HG03575 (cell line): Measurements from ENCODE around the gene P2RX6.
"Not testable (repeated sequence)": the region's sequence is repeated elsewhere in the genome, so short reads cannot be mapped to it uniquely, and the experiment has no call there.

Experiments used
- ATAC-seq: cut with Tn5 transposase; IDR thresholded peaks from one replicate; pipeline ENCODE4 v1.9.1; 2021; ENCODE audit not compliant: unreplicated experiment, insufficient number of reproducible peaks, low FRiP score; ENCODE audit errors: extremely low read depth

P2RX6 gene

DNA sequence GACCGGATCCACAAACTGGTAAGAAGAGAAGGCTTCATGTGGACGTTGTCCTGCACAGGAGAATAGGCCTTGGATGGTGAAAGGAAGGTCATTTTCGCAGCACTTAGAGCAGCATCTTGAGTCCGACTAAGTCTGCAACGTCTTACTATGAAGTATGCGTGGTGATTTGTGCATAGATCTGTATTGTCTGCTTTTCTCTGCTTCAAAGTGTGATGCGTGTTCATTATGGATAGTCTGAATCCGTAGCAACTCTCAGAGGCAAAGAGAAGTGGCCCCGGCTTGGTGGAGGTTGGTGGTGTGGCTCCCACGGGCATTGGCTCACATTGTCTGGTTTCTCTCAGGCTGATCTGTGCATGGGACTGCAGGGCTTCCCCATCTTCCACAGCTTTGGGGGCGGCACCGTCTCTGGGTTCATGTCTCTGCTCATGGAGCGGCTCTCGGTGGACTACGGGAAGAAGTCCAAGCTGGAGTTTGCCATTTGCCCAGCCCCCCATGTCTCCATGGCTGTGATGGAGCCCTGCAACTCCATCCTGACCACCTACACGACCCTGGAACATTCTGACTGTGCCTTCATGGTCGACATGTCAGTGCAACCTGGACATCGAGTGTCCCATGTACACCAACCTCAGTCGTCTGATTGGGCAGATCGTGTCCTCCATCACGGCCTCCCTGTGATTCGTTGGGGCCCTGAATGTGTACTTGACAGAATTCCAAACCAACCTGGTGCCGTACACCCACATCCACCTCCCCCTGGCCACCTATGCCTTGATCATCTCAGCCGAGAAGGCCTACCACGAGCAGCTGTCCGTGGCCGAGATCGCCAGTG, 52.3 kb downstream of the P2RX6 start:
- no peak for ATAC-seq

DNA sequence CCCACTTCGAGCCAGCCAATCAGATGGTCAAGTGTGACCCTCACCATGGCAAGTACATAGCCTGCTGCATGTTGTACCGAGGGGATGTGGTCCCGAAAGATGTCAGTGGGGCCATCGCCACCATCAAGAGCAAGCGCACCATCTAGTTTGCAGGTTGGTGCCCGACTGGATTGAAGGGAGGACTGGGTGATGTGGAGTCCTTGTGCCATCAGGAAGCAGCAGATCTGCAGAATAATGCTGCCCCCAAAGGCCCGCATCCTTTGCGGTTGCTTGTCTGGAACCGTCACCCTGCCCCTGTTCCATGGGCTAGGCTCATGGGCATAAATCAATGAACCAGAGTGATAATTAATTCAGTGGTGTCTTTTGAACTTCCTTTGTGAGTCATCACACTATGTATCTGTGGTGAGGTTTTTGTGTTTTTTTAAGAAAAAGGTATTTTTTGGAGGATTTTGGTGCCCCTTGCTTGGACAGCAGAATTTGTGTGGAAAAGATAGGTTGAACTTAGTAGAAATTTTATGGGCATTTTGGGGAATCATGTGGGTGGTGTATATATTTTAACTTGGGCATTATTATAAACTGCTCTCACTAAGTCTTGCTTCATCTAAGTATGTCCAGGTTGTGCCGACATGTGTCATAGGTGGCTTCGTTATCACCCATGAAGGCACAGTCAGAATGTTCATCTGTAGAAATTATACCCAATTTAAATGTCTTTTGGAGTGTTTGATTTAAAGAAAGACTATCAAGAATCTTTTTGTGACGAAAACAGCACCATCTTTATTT, 53.1 kb downstream of the P2RX6 start:
- no peak for ATAC-seq

DNA sequence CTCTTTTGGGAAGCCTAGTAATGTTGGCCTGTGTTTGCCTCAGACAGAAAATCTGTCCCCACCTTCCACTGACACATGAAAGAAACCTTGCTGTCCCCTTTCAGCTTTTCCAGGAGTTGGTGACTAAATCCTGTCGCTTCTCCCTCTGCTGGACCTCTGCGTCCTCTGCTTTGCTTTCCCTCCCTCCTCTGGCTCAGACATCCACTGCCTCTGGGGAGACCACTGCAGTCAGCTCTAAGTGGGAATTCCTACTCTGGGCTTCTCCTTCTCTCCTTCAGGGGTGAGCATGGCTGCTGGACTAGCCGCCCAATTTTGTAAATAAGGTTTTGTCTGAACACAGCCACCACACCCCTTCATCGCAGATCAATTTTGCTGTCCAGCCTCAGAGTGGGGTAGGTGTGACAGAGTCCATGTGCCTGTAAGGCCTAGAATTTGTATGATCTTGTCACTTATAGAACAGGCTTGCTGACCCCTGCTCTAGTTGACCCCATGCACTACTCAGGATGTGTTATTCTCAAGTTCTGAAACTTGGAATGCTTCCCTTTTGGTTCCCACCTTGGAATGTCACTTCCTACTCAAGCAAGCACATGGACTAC, 53.8 kb downstream of the P2RX6 start:
- no peak for ATAC-seq

DNA sequence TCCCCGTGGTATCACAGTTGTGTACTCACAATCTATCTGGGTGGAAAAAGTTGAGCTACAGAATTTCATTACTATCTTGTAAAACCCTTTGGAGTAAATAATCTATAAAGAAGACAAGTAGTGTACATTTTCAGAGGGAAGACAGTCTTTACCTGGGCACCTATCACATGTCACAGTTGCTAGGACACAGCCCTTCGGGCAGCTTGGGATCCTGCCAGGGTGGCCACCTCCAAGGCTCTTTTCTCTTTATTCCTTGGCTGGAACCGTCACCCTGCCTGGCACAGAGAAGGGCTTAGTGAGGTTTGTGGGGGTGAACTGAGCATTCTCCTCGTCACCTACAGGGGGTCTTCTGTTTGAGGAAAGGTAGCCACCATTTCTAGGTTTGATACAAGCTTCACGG, 54.4 kb downstream of the P2RX6 start:
- no peak for ATAC-seq

DNA sequence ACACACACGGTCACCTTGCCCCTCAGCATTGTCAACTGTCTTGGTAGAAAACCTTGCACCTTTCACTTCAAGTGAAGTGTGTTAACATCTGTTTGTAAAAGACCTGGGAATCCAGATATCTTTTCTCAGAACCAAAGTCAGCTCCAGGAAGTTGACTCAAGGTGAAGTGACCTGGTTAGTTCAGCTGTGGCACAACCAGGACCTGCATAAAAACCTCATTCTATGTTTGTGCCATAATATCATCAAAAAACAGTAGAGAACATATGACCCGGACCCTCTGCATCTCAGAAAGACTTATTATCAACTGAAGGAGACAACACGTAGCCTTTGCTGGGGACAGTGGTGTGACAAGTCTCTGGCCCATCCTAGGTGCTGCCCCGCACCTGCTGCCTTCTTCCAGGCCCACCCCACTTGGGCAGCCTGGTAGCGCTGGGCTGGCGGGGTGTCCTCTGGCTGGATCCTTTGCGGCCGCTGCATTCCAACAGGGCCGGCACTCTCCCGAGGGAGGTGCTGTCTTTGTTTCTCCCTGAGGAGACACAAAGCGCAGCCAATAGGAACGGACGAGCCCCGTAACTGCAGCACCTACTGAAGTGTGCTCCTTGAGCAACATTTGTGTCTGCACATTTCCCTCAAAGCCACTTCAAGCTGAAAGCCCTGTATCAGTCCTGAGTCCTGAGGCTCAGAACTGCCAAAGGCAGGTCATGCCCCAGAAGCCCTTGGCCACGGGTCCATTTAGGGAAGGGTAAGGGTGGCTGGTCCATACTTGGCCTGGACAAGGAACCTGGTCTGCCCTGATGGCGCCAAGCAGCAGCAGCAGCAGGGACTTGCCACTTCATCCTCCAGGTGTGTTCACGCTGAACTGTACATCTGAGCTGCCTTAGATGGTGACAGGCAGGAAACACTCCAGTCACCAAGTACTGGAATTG, 56.0 kb downstream of the P2RX6 start:
- ATAC-seq, result no peak

DNA sequence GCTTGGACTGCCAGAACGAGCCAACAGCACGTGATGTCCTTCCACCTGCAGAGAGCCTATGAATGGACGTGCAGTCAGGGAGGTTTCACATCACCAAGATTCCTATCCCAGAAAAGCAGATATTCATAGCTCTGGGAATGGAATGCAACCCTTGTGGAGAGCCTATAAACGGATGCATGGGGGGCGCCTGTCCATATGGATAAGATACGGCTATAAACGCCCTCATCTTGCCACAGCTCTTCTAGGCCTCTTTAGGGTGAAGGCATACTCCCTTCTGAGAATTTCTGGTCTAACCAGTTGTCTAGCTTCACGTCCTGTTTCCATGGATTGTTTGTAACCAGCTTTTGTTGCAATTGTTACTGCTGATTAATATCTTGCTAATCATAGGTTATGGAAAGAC, 56.8 kb downstream of the P2RX6 start:
- ATAC-seq, result not testable (repeated sequence)

DNA sequence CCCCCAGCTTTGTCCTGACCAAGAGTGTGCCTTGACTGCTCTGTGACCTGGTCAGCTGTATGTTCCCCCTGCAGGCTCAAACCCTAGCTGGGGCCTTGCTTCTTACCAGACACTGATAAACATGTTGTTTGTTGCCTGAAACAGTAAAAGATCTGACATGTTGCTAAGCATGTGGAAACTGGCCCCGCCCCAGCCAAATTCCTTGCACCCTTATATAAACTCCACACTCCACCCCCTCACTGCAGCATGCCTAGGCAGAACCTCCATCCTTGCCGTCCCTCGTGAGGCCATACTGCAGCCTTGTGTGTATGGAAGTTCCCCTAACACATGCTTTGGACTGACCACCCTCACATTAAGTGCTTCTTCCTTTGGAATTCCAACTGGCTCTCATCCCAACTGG, 58.1 kb downstream of the P2RX6 start:
- ATAC-seq, result no peak

DNA sequence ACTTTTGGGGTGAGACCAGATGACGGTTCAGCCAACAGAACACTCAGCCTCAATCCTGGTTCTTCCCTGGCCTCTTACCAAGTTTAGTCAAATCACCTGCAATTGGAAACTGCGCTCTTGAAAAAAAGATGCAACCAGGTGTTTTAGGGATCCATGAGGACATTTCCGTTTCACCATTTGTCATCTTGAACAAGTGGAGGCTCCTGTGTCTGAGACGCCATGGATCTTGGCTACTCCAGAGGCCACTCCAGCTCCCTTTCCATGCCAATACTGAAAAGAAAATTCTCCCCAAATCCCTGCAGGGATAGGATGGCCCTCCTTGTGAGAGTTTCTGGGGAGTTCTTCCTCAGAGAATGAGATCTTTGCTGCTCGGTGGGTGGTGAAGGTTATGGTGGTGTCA, 58.5 kb downstream of the P2RX6 start:
- no peak for ATAC-seq

DNA sequence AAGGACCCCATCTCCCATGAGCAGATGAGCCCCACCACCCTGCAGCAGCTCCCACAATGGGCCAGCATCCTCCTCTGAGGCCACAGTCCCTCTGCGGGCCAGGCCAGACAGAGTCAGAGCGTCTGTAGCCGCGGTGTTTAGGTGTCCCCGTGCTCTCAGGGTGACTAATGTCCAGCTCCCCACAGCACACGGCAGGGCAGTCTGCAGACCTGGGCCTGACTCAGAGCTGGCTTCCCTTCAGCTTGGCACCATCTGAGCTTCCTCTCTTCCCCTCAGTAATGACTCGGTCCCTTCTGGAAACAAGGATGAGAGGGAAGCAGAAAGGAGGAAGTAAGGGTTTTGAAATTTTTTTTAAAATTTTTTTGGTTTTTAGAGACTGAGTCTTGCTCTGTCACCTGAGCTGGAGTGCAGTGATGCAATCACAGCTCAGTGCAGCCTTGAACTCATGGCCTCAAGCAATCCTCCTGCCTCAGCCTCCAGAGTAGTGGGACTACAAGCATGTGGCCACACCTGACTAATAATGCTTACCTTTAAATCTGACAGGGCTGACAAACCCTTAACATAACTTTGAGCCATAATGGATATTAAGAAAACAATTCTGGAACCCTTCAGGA, 59.2 kb downstream of the P2RX6 start:
- ATAC-seq, result no peak

DNA sequence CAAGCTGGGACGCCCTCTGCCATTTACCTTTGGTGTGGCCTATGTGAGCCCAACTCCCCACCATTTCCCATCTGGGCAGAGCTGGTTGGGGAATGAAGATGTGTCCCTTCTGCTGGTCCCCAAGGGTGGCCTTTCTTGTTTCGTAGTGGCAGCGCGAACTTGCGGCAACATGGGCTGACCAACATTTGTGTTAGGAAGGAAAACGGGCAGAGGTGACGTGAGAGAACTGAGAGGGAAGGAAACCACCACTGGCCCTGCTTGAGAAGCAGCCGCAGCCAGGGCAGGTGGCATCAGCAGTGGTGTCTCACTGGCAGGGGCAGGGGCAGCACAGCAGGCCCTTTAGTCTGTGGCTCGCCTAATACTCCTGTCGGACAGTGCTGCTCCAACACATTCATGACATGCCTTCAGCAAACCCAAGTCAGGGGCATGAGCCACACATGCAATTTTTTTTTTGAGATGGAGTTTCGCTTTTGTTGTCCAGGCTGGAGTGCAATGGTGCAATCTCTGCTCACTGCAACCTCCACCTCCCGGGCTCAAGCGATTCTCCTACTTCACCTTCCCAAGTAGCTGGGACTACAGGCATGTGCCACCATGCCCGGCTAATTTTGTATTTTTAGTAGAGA, 60.7 kb downstream of the P2RX6 start:
- no peak for ATAC-seq

DNA sequence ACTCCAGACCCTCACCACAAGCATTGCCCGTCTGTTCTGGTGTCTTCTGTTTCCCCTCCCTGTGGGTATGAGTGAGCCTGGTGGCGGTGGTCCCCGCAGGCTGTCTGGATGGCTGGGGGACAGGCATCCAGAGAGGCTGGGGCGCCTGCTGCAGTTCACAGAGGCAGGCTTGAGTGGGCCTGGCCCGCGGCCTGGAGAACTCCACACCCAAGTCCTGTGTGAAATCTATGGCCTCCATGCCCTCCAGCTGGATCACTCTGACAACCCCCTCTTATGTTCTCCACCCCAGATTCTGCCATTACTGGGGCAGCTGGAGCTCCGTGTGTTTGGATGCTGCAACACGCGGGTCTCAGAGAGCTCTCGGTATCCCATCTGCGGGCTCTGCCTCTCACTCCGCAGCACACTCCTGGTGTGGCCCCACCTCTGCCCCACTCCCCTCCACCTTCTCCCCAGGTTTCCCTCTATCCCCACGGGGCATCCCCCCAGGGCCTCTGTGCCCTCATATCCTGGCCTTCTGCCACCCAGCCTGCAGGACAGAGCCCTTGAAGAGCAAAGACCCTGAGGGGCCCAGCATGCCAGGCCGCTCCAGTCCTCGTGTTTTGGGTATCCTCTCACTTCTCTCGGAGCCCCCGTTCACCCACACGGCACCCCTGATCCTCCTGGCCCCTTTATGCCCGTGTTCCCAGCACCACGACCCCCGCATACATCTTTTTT, 62.1 kb downstream of the P2RX6 start:
- ATAC-seq, result no peak
